ENCODE data around the gene IRX5.

The IRX5 gene

GRCh38 chr16:54930005-54930868, at the start of gene IRX5:
Gene IRX5 (plus strand): TSS chr16:54930865. CDS start chr16:54931199, 334 bp downstream.
- peak; percentile 83 for DNase-seq (ENCODE audit: low spot score)

GRCh38 chr16:54882556-54882955, 48.1 kb upstream of the IRX5 start:
- no peak for DNase-seq (ENCODE audit: low spot score)

- no peak for DNase-seq (ENCODE audit: low spot score)
Observed at GRCh38 chr16:54883358-54883757, 47.3 kb upstream of the IRX5 start.

GRCh38 chr16:54886078-54886477, 44.6 kb upstream of the IRX5 start:
- DNase-seq (ENCODE audit: low spot score), result no peak

GRCh38 chr16:54890381-54890780, 40.3 kb upstream of the IRX5 start:
- no peak for DNase-seq (ENCODE audit: low spot score)

DNA sequence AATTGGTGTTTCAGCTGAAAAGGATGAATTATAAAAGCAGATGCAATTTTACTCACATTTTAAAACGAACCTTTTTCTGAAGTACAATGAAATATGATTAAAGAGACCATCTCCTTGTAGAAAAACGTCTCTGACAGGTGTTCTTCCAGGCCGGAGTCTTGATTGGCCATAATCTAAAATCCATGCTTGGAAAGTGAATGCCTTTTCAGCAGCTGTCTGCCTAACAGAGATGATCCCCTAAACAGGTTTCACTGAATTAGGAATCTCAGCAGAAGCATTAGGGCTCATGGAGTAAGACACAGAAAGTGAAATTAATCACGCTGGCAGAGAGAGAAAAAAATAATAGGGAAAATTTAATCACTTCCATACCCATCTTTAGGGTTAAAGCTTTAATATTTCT, 39.3 kb upstream of the IRX5 start:
- DNase-seq (ENCODE audit: low spot score), result no peak

GRCh38 chr16:54892981-54893380, 37.7 kb upstream of the IRX5 start:
- DNase-seq (ENCODE audit: low spot score), result no peak

DNA sequence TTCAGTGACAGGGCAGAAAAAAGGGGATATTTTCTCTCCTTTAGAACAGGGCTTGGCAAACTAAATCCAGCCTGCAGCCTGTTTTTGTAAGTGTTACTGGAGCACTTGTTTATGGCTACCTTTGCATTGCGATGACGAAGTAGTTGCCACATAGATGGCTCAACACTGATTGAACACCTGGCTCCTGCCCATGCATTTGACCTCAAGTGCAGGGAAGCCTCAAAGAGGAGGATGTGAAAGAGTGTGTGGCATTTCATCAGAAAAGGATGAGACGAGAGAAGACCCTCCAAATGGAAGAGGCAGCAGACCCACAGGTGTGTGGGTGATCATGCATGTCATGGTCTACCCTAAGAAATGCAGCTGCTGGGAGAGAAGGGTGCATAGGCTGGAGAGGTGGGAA, 32.7 kb upstream of the IRX5 start:
- DNase-seq (ENCODE audit: low spot score), result no peak

DNA sequence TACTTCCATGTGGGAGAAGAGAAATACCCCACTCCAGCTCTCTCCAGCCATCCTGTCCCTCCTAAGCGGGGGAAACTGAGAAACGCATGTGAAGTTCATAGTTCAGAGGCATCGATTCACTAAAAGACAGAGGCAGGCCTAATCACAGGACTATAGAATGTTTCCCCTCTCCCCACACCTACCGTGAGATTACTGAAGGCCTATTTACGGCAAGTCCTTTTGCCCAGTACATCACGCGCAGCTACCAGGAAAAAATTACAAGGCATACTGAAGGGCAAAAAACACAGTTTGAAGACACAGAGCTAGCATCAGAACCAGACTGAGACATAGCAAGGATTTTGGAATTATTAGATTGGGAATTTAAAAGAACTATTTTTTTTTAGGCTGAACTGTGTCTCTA, 29.1 kb upstream of the IRX5 start:
- no peak for DNase-seq (ENCODE audit: low spot score)

DNA sequence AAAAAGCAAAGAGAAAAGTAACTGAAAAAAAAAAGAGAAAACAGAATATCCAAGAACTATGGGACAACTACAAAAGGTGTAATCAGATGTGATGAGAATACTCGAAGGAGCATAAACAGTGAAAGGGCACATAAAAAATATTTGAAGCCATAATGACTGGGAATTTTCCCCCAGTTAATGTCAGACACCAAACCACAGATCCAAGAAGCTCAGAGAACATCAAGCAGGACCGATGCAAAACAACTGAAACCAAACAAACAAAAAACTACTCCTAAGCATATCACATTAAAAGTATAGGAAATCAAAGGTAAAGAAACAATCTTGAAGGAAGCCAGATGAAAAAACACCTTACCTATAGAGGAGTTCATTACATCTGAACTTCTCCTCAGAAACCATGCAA, 27.6 kb upstream of the IRX5 start:
- DNase-seq (ENCODE audit: low spot score), result no peak

DNA sequence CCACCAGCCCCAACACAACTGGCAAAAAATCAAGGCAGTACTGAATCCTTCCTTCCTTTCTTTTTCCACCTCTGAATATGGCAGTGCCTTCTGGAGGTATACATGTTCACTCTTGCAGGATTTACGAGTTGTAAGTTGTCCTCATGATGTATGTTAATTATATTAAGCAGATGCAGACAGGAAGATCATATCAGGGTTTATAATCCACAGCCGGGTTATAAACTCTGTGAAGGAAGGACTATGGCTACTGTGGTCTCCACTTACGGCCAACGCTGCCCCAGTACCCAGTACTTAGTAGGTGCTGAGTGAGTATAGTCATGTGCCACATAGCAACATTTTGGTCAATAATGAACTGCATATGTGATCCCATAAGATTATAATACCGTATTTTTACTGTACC, 19.6 kb upstream of the IRX5 start:
- DNase-seq (ENCODE audit: low spot score), result no peak

- DNase-seq (ENCODE audit: low spot score), result no peak
Observed at GRCh38 chr16:54912720-54913119, 17.9 kb upstream of the IRX5 start.

GRCh38 chr16:54921206-54921824, 9.3 kb upstream of the IRX5 start:
- DNase-seq (ENCODE audit: low spot score), result no peak

DNA sequence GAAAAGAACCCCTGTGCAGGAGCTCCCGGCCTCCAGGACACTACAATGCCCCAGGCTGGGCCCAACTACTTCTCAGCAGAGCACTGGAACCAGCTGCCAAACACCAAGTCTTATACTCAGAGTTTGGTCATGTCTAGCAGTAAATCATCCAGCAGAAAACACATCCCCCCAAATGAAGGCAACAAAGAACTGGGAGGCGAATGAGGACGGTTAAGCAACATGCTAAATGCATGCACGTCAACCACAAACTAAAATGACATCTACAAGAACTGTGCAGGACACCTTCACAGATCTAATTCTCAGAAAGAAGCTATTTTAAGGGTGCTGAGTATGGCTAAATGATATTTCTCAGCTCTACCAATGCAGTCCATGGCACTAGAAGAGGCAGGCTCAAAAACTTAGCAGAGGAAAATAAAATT, 7.6 kb upstream of the IRX5 start:
- DNase-seq (ENCODE audit: low spot score), result no peak

DNA sequence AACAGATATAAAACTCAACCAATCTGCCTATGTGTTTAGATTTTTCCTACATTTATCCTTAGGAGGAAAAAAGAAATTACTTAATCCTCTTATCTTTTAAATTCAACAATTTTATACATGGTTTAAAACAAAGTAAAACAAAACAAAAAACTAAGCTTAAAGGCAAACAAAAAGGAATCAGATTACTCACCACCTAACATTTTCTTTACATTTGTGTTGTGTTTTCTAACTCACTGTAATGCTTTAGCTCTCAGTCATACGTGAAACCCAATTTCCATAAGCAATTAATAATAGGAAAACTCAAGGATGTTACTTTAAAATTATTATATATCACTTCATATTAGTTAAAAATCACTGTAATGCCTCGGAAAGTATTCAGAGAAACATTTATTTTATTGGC, 6.7 kb upstream of the IRX5 start:
- no peak for DNase-seq (ENCODE audit: low spot score)

DNA sequence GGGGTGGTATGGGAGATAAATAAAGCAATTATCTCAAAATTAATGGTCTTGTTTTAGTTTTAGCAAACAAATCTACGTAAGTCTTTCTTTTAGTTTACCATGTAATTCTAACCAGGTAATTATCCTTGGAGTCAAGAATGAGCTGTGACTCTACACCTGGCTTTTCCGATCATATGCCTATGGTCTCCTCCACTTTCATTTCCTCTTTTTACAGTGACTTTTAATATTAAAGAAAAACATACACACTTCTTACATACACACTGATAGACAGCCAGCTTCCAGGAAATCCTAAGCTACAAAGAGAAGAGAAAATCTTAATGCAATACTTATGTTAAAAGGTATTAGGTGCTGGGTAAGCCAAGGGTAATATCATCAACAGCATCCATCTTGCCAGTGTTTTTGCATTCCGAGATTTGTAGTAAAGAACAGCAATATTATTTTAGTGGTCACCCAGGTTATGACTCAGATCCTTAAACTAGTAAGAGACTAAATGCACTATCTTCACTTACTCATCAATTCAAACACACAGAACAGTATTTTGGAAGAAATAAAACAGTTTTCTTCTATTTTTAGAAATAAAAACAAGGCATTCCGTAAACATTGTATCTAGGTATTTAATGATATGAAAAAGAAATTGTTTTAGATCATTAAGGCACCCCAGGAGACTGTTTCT, 4.4 kb upstream of the IRX5 start:
- DNase-seq (ENCODE audit: low spot score), result no peak

DNA sequence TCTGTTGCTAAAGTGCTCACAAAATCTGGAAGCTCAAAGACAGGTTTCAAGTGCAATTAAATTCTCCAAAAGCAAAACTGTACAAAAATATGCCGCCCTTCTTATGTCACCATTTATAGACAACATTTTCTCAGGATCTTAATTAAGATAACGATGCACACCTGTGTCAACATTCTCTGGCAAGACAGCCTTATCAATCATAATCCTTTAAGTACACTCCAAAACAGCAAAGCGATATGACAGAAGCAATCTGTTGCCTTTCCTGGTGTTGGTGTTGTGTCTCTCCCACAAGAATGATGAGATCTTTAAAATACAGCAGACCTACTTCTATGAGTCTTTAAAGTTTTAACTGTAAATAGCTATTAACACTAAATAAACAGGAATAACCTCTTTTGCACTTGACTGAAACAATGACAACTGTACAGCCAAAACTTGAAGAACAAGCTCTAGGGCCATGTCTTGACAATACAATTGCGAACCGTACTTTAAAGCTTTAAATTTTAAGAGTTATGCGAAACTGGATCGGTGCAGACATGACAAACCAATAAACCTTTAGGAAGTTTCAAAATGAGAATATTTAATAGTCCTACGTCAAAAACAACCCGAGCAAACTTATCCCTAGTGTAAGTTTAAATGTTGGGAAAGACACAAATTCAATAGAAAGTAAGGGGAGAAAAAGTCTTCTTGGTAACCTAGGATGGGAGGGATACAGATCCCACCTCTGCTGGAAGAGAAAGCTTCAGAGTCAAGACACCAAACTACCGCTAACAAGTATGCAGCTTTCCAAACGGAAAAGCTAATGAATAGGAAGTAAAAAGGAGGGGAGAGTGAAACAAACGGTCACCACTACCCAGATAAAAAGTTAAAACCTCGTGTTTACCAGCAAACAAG, 3.3 kb upstream of the IRX5 start:
- no peak for DNase-seq (ENCODE audit: low spot score)

GRCh38 chr16:54928016-54928356, 2.7 kb upstream of the IRX5 start:
- no peak for DNase-seq (ENCODE audit: low spot score)

DNA sequence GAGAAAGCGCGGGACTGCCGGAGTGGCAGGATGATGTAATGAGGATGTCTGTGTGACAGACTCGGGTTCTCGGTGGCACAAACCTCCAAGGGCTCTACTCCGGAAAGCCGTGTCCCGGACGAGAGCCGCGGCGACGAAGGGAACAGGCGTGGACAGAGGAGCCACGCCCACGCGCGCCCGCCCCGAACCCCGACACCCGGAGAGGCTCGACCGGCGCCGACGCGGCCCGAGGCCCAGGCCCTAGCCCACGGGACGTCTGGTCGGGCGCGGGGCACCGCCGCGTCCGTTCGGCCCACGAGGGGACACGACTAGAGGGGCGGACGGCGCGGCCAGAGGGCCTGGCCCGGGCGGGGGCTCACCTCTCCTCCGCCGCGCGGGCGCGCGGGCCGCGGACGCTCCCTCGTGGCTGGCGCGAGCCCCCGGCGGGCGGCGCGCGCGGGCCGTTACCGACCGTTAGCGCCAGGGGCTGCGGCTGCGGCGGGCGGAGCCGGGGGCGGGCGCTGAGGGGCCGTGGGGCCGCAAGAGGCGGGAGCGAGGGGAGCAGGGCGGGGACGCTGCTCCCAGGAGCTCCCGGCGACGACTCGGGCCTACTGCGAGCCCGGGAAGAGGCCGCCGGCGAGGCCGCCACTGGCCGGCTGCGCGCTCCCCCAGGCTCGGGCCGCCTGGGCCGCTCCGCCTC, 2.1 kb upstream of the IRX5 start:
- DNase-seq (ENCODE audit: low spot score), result peak; percentile 16

GRCh38 chr16:54929090-54930004, 1.3 kb upstream of the IRX5 start:
- DNase-seq (ENCODE audit: low spot score), result peak; percentile 98

- no peak for DNase-seq (ENCODE audit: low spot score)
Observed at GRCh38 chr16:54930869-54931119, 129 bp downstream of the IRX5 start.

Data from Ammon's horn (tissue), 1 donor.